GM21390 (cell line): ENCODE results near the gene CUBN.

Source experiments
- ATAC-seq: cut with Tn5 transposase; IDR thresholded peaks from one replicate; pipeline ENCODE4 v1.9.1; 2021; ENCODE audit not compliant: unreplicated experiment

Gene CUBN

GRCh38 chr10:16954280-16955030 is 175.2 kb downstream of the CUBN start:
- no peak for ATAC-seq

GRCh38 chr10:16953270-16953669 is 176.3 kb downstream of the CUBN start:
- no peak for ATAC-seq

- no peak for ATAC-seq
These were observed 177.0 kb downstream of the CUBN start for GRCh38 chr10:16952610-16953009.

- ATAC-seq, result no peak
These were observed 177.5 kb downstream of the CUBN start for GRCh38 chr10:16952080-16952479.

GRCh38 chr10:16950656-16951601 is 178.7 kb downstream of the CUBN start:
- ATAC-seq, result no peak

- no peak for ATAC-seq
These were observed 179.8 kb downstream of the CUBN start for GRCh38 chr10:16949816-16950215.

GRCh38 chr10:16948361-16948760 is 181.2 kb downstream of the CUBN start:
- ATAC-seq, result no peak

- no peak for ATAC-seq
These were observed 182.5 kb downstream of the CUBN start for GRCh38 chr10:16947069-16947468.

GRCh38 chr10:16945593-16945992 is 184.0 kb downstream of the CUBN start:
- ATAC-seq, result no peak

- ATAC-seq, result no peak
These were observed 184.6 kb downstream of the CUBN start for GRCh38 chr10:16944986-16945385.

- no peak for ATAC-seq
These were observed 185.2 kb downstream of the CUBN start for GRCh38 chr10:16944402-16944801.

- ATAC-seq, result no peak
These were observed 186.0 kb downstream of the CUBN start for GRCh38 chr10:16943295-16944285.

- no peak for ATAC-seq
These were observed 187.1 kb downstream of the CUBN start for GRCh38 chr10:16942381-16943078.

- no peak for ATAC-seq
These were observed 187.7 kb downstream of the CUBN start for GRCh38 chr10:16941870-16942269.

- no peak for ATAC-seq
These were observed 188.5 kb downstream of the CUBN start for GRCh38 chr10:16941067-16941466.

GRCh38 chr10:16938952-16939351 is 190.7 kb downstream of the CUBN start:
- no peak for ATAC-seq

GRCh38 chr10:16934461-16934860 is 195.2 kb downstream of the CUBN start:
- ATAC-seq, result no peak

- ATAC-seq, result no peak
These were observed 195.8 kb downstream of the CUBN start for GRCh38 chr10:16933783-16934182.

- ATAC-seq, result no peak
These were observed 197.7 kb downstream of the CUBN start for GRCh38 chr10:16931930-16932329.

- ATAC-seq, result no peak
These were observed 199.1 kb downstream of the CUBN start for GRCh38 chr10:16930540-16930939.
